Measurements from ENCODE around the gene SLC38A6. TPM values are rescaled to one million over a fixed set of nuclear protein-coding genes. Genes with fewer than 3 reads are reported as not detected.
"Not testable (repeated sequence)": the region's sequence is repeated elsewhere in the genome, so short reads cannot be mapped to it uniquely, and the experiment has no call there.

Gene SLC38A6
- total RNA-seq, 1 experiment from 2014 or later = 63.0 TPM

DNA sequence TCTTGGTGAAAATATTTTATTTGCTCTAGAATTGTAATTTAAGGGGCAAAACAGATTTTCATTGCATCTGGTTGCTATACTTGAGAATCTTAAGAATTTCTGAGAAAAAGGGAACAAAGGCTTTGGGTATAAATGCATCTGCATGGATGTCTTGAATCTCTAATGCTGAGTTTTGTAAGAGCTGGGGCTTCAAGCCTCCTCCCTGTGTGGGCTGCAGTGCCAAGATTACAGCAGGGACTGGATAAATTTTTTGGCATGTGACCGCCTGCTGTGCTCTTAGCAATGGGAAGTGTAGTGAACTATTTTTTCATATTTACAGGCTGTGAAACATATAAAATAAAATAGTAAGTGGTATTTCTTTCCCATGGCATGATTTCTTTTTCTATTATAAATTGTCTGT is 70.0 kb downstream of the SLC38A6 start:
- no peaks in the 10 kb centered on the region for H3K27me3 ChIP-seq

DNA sequence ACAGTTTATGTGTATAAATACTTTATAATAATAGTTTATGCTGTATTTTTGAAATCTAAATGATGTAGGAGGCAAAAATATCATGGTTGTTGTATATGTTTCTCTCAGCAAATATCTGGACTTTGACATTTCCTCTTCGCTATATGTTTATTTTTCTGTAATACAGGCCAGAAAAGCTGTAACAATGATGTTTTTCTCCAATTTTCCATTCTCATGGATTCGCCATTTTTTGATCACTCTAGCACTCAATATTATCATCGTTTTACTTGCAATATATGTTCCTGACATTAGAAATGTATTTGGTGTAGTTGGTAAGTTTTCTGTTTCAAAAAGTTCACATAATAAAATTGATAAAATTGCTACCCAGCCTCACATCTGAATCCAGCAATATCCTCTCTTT is 70.6 kb downstream of the SLC38A6 start:
- H3K36me3 ChIP-seq = peaks cover 29% of the 10 kb centered on the region
- H3K9me3 ChIP-seq (replicated peaks) = 0 out of 2 replicates have a peak, but pooled peaks cover 8% of the 10 kb centered on the region
- H3K4me1 ChIP-seq = no peaks in the 10 kb centered on the region
- no peak overlapping the region for H3K27ac ChIP-seq
- no peak for DNase-seq
- H3K27me3 ChIP-seq = no peaks in the 10 kb centered on the region
- no peak overlapping the region for H3K4me3 ChIP-seq

More for the DNA sequence above, 70.0 kb downstream of the SLC38A6 start:
- Histone ChIP-seq H3K4me1 (no peaks in the 10 kb centered on the region), H3K9me3 (replicated peaks) (0 out of 2 replicates have a peak, but pooled peaks cover 8% of the 10 kb centered on the region), H3K36me3 (peaks cover 33% of the 10 kb centered on the region), H3K4me3 (no peak overlapping the region), H3K27ac (no peak overlapping the region)
- peak; percentile 7 to 23 for DNase-seq

DNA sequence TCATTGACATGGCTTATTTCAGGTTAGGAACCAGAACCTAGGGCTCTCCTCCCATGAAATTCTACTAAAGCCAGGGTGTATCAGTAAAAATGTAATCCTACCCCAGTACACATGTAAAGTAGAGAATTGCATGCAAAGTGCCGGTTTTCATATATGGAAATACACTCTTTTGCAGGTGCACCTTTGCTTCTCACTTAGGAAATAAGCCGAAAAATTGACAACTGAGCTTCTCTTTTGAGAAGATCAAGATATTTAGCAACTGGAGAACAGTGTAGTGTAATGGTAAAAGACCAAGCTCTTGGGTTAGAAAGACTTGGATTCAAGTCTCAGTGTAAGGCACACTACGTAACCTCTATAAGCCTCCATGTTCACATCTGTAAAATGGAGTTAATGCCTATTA is 82.4 kb downstream of the SLC38A6 start:
- no peak for DNase-seq
- Histone ChIP-seq H3K4me1 (peaks cover 18% of the 10 kb centered on the region), H3K4me3 (no peak overlapping the region)

DNA sequence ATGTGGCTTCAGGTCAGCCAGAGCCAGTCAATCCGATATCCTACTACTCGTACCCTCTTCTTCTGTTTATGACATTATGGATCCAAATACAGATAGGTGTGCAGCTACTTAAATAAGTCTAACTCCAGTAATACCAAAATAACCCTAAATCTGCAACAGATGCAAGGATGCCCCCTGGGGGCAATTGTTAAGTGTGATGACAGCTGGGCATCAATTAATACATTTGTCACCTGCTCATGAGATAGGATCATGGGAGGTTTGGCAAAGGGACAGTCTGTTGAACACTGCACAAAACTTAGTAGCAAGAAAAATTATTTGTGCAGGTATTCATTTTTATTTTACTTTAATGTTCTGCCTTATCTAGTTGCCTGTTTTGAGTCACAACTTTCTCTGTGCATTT is 83.2 kb downstream of the SLC38A6 start:
- DNase-seq = peak; percentile 23 to 62
- Histone ChIP-seq H3K9me3 (replicated peaks) (0 out of 2 replicates have a peak, but pooled peaks cover 6% of the 10 kb centered on the region), H3K36me3 (peaks cover 20% of the 10 kb centered on the region), H3K27me3 (no peaks in the 10 kb centered on the region), H3K4me3 (no peak overlapping the region), H3K4me1 (peaks cover 18% of the 10 kb centered on the region), H3K27ac (no peak overlapping the region)

More for the DNA sequence above, 82.4 kb downstream of the SLC38A6 start:
- Histone ChIP-seq H3K9me3 (replicated peaks) (0 out of 2 replicates have a peak, but pooled peaks cover 6% of the 10 kb centered on the region), H3K27me3 (no peaks in the 10 kb centered on the region), H3K27ac (no peak overlapping the region), H3K36me3 (peaks cover 20% of the 10 kb centered on the region)

DNA sequence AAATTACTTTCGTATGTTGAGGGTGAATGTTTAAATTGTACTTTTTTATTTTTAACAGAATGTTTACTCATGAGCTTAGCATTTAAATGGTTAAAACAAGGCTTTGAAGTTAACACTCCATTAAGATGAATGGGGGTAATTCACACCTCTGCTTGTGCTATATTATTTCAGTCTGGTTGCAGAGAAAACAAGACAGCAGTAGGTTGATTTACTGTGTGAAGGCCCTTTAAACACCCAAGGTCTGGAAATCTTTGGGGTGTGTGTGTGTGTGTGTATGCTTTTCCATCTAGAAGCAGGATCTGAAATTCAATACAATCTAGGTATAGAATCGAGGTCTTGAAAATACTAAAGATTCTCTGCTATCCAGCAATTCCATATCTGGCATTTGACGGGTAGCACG is 83.8 kb downstream of the SLC38A6 start:
- no peaks in the 10 kb centered on the region for H3K27me3 ChIP-seq
- 0 out of 2 replicates have a peak, but pooled peaks cover 6% of the 10 kb centered on the region for H3K9me3 ChIP-seq (replicated peaks)
- H3K4me3 ChIP-seq = no peak overlapping the region
- peaks cover 22% of the 10 kb centered on the region for H3K36me3 ChIP-seq
- H3K4me1 ChIP-seq = peaks cover 18% of the 10 kb centered on the region
- no peak overlapping the region for H3K27ac ChIP-seq
- no peak for DNase-seq

DNA sequence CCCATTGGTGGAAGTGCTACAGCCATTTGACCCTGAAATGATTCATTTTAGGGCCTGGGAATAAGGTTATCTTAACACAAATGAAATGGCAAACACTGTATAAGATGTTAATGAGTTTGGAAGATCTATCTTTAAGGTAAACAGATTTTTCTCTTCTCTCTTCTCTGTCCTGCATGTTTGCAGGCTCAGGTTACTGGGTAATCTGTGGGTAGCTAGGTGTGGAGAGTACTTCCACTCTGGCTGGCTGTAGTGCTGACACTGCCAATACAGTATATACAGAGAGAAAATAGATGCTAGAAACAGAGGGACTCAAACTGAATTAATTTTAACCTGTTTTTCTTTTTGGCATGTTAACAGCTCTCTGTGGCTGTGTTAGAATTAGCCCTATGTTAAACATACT is 84.6 kb downstream of the SLC38A6 start:
- no peak overlapping the region for H3K27ac ChIP-seq
- no peaks in the 10 kb centered on the region for H3K27me3 ChIP-seq
- peaks cover 18% of the 10 kb centered on the region for H3K4me1 ChIP-seq
- H3K4me3 ChIP-seq = no peak overlapping the region
- peak in 1 of 2 experiments; percentile 22 for DNase-seq
- H3K9me3 ChIP-seq (replicated peaks) = peaks cover 6% of the 10 kb centered on the region; the same call in 1 of the 2 replicates
- H3K36me3 ChIP-seq = peaks cover 25% of the 10 kb centered on the region

DNA sequence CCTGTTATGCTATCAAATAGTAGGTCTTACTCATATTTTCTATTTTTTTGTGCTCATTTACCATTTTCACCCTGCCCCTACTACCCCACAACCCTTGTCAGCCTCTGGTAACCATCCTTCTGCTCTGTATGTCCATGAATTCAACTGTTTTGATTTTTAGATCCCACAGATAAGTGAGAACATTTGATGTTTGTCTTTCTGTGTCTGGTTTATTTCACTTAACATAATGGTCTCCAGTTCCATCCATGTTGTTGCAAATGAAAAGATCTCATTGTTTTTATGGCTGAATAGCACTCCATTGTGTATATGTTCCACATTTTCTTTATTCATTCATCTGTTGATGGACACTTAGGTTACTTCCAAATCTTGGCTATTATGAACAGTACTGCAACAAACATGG is 91.4 kb downstream of the SLC38A6 start:
- not testable (repeated sequence) for H3K9me3 ChIP-seq (replicated peaks); DNase-seq; H3K27me3 ChIP-seq; H3K4me3 ChIP-seq; H3K4me1 ChIP-seq; H3K27ac ChIP-seq
- peaks cover 17% of the 10 kb centered on the region for H3K36me3 ChIP-seq

DNA sequence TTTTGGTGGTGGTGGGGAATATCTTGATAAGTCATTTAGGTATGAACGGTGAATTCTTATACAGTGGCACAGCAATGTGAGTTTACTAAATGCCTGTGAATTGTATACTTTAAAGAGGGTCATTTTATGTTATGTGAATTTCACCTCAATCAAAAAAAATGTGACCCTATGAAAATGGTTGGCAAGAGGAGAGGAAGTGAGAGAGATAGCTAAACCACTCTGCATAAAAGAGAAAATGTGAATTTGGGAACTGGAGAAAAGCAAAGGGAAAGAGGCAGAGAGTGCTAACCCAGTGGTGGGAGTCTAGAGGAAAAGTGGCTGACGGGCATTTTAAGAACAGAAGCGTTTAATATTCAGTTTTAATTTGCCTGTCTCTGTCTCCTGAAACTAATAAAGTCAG is 93.8 kb downstream of the SLC38A6 start:
- no peak for DNase-seq
- 0 out of 2 replicates have a peak, but pooled peaks cover 7% of the 10 kb centered on the region for H3K4me1 ChIP-seq
- H3K27me3 ChIP-seq = no peaks in the 10 kb centered on the region
- H3K27ac ChIP-seq = no peak overlapping the region
- H3K4me3 ChIP-seq = no peak overlapping the region
- peaks cover 22% of the 10 kb centered on the region for H3K36me3 ChIP-seq
- no peaks in the 10 kb centered on the region; the same call in 1 of the 2 replicates for H3K9me3 ChIP-seq (replicated peaks)

DNA sequence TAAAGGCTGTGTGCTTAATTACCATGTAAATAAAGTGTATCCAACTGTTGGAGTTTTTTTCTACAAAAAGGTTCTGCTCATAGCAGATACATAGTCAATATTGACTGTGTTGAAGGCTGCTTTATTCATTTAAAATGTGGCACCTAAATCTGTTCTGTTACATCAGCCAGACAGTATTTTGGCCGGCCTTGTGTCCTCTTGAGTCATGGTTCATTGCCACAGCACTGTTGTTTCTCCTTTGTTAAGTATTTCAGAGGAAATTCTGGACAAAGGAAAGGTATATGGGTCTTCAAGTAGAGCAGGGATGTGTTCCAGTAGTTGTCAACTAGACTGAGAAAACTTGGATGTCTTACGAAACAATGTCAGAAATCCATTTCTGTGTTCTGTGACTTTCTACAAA is 95.5 kb downstream of the SLC38A6 start:
- Histone ChIP-seq H3K4me1 (peaks cover 7% of the 10 kb centered on the region; the same call in 1 of the 2 replicates), H3K36me3 (peaks cover 21% of the 10 kb centered on the region), H3K27me3 (no peaks in the 10 kb centered on the region), H3K4me3 (no peak overlapping the region), H3K9me3 (replicated peaks) (no peaks in the 10 kb centered on the region), H3K27ac (no peak overlapping the region)
- DNase-seq = no peak

DNA sequence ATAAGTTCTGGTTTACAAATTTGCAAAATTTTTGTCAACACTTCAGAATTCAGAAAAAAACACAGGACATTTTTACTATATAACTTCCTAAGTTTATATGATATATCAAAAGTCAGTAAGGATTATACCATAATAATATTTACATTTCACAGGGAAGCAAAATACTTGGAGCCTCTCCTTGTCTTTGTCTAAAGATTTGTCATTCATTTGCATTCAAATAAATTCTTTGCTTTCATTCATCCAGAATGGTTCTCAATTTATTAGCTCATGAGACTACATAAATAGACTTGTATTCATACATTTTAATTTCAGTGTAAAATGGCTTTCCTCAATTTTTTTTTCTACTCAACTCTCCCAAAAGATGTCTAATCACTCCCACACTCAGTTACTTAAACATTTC is 96.4 kb downstream of the SLC38A6 start:
- H3K27me3 ChIP-seq = no peaks in the 10 kb centered on the region
- DNase-seq = no peak
- H3K27ac ChIP-seq = no peak overlapping the region
- H3K4me3 ChIP-seq = no peak overlapping the region
- peaks cover 7% of the 10 kb centered on the region; the same call in 1 of the 2 replicates for H3K4me1 ChIP-seq
- no peaks in the 10 kb centered on the region for H3K9me3 ChIP-seq (replicated peaks)
- peaks cover 18% of the 10 kb centered on the region for H3K36me3 ChIP-seq

DNA sequence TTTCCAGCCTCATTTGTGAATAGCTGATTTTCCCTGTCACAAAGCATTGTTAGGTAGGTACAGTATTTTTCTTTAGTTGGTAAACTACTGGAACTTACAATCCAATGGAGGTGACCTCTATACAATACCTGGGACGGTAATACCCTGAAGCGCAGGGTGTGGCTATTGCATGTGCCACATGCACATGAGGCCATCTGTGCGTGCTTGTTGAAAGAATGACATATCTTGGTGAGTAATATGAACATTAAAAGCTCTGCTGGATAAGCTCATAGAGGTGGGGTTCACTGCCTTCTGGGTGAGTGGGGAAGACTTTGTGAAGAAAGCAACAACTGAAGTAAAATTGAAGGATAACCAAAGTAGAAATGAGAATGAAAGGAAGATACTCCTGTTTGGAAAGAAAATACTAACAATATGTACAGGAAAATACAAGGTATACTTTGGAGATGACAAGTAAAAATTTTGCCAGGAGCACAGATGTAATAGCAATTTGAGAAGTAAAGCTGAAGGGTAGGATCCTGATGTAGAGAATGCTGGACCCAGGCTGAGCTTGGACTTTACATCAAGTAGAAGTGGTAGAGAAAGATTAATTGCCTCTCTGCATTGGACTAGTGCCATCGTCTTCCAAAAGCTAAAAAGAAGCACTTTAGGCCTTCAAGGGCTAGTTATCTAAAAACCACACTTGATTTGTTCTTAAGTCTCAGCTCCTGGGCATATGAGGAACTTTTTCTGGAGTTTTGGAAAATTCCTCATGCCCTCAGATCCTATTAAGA is 97.1 kb downstream of the SLC38A6 start:
- H3K4me3 ChIP-seq = no peak overlapping the region
- no peak overlapping the region for H3K27ac ChIP-seq
- H3K36me3 ChIP-seq = peaks cover 15% of the 10 kb centered on the region
- H3K9me3 ChIP-seq (replicated peaks) = no peaks in the 10 kb centered on the region
- H3K27me3 ChIP-seq = no peaks in the 10 kb centered on the region
- H3K4me1 ChIP-seq = peaks cover 7% of the 10 kb centered on the region; the same call in 1 of the 2 replicates
- no peak for DNase-seq

DNA sequence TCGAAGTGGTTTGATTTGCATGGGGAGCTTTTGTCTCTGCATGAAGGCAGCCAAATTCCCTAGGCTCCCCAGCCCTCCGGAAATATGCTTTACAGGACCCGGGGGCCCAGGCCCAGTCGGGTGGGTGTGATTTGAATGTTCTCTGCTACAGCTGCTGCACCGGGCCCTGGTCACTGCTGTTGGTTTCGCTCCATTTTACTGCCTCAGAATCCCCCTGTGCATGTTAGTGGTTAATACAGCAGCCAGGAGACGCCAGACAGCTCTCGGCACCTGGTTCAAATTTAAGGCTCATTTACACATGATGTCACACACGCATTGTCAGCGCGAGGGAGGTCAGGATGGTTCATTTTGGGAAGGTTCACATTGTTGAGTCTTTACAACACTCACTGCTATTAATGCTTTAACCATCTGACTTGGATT is 99.6 kb downstream of the SLC38A6 start:
- peak; percentile 45 to 53 for DNase-seq
- peaks cover 7% of the 10 kb centered on the region; the same call in 1 of the 2 replicates for H3K4me1 ChIP-seq
- peak overlapping the region; percentile 64 for H3K27ac ChIP-seq
- H3K36me3 ChIP-seq = peaks cover 14% of the 10 kb centered on the region
- H3K9me3 ChIP-seq (replicated peaks) = peaks cover 3% of the 10 kb centered on the region; the same call in 1 of the 2 replicates
- no peaks in the 10 kb centered on the region for H3K27me3 ChIP-seq
- no peak overlapping the region for H3K4me3 ChIP-seq

DNA sequence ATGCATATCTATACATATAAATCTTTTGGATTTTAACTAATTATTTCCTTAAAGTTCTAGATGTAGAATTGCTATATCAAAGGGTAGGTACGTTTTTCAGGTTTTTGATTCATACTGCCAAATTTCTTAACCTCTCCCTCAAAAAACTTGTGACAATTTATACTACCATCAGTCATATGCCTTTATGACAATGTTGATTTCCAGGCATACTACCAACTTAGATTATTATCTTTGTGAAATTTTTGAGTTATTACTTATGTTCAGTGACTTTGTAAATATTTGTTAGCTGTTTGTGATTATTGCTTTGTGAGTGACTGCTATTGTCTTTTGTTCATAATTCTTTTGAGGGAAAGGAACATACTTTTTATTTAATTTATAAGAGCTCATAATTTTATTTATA is 107.0 kb downstream of the SLC38A6 start:
- Histone ChIP-seq H3K27me3 (no peaks in the 10 kb centered on the region), H3K27ac (no peak overlapping the region), H3K4me1 (no peaks in the 10 kb centered on the region; the same call in 1 of the 2 replicates), H3K36me3 (peaks cover 6% of the 10 kb centered on the region), H3K9me3 (replicated peaks) (peaks cover 12% of the 10 kb centered on the region), H3K4me3 (no peak overlapping the region)
- no peak for DNase-seq

DNA sequence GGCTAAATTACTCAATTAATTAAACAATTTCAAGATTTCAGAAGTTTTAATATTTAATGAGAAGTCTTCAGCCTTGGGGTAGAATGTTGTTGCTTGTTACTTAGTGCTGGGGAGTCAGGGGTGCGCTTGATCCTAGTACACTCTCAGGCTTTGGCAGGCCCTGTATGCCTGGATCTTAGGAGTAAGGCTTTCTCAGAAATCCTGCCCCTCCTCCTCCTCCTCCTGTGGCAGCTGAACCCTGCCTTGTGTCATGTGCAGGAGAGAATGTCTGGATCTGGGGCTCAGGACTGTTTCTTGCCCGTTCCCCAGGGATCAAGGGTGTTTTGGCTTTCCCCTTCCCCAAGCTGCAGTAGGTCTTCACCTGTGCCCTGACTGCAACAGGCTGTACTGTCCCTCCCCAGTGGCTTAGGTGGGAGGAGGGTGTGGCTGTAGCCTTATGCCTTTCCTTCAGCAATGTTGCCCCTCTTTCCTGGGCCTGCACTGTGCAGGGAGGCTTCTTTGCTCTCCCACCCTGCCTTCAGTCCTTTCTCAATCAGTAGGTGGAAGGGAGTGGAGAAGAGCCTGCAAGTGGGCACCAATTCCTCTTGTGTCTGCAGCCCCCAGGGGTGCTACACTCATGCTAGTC is 108.2 kb downstream of the SLC38A6 start:
- no peak overlapping the region for H3K4me3 ChIP-seq
- H3K4me1 ChIP-seq = no peaks in the 10 kb centered on the region; the same call in 1 of the 2 replicates
- no peak for DNase-seq
- H3K27me3 ChIP-seq = no peaks in the 10 kb centered on the region
- no peak overlapping the region for H3K27ac ChIP-seq
- H3K36me3 ChIP-seq = peaks cover 3% of the 10 kb centered on the region; the same call in 1 of the 2 replicates
- peaks cover 12% of the 10 kb centered on the region for H3K9me3 ChIP-seq (replicated peaks)

Measured in SJCRH30 (cell line).